Embryonic facial prominence (tissue), 1 donor: Measurements from ENCODE around the gene VPS4A.

Experiments
- DNase-seq: peaks from one replicate; pipeline ENCODE4 v3.0.0-alpha.2; 2016; ENCODE audit errors: extremely low spot score

The VPS4A gene

GRCh38 chr16:69365901-69366300, 54.8 kb downstream of the VPS4A start:
- DNase-seq, result no peak

GRCh38 chr16:69366431-69366830, 55.3 kb downstream of the VPS4A start:
- DNase-seq, result no peak

- no peak for DNase-seq
These were observed 56.8 kb downstream of the VPS4A start for GRCh38 chr16:69367980-69368379.

- no peak for DNase-seq
These were observed 57.7 kb downstream of the VPS4A start for GRCh38 chr16:69368866-69369265.

DNA sequence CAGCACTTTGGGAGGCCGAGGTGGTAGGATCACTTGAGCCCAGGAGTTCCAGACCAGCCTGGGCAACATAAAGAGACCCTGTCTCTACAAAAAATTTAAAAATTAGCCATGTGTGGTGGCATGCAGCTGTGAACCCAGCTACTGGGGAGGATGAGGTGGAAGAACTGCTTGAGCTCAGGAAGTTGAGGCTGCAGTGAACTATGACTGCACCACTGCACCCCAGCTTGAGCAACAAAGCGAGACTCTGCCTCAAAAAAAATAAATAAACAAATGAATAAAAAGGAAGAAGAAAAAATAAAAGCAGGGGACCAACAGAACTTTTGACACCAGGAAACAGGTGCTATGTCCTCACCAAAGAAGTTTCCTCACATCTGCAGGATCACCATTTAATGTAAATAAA, 60.4 kb downstream of the VPS4A start:
- DNase-seq, result no peak

DNA sequence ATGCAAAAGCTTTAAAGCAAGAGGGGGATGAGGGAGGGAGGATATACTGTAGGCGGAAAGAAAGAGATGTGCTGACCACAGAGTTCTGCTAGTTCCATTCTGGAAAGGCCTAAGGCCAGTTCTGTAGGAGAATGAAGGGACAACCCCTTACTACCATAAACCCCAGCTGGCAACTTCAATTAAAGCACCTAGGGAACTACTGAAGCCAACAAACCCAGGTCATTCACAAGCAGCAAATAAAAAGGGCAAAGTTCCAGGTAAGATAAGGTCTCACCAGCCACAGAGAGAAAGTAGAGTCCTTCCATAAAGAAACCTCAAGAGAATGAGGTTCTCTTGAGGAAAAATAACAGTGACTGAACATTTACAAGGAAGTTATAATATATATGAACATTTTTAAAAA, 61.9 kb downstream of the VPS4A start:
- no peak for DNase-seq
